T47D (cell line): ENCODE measurements around the gene KRT222.

Source experiments
- DNase-seq, 2 experiments: peaks; one replicate each; pipeline versions ENCODE4 v3.0.0 to v3.0.0-alpha.2; 2011 to 2012; ENCODE audit warnings: low read depth in 1 of 2, low spot score in 1 of 2
- JUND ChIP-seq: IDR thresholded peaks from 2 replicates; pipeline ENCODE4 v1.6.1; 2012; ENCODE audit warnings: low read depth
- in situ Hi-C: cut with HindIII; loops from 2 replicates; pipeline ENCODE4 v1.10.0; 2016; ENCODE audit warnings: low sequenced_read_pairs, low pct_unique_long_range_greater_than_20kb

Gene KRT222

GRCh38 chr17:40618754-40619625 lies 46.0 kb downstream of the KRT222 start:
- in situ Hi-C loops = no loop called here
- DNase-seq = peak; percentile 37 to 99
- TF ChIP-seq JUND = peak; percentile 99

GRCh38 chr17:40617678-40618240 lies 47.2 kb downstream of the KRT222 start:
- DNase-seq = peak in 1 of 2 experiments; percentile 97
- peak; percentile 84 for TF ChIP-seq JUND
- in situ Hi-C loops = no loop called here

GRCh38 chr17:40616592-40616991 lies 48.4 kb downstream of the KRT222 start:
- in situ Hi-C loops = no loop called here

GRCh38 chr17:40615841-40616476 lies 49.0 kb downstream of the KRT222 start:
- in situ Hi-C loops = no loop called here

More at GRCh38 chr17:40616592-40616991, 48.4 kb downstream of the KRT222 start:
- DNase-seq = no peak
- TF ChIP-seq JUND = no peak

GRCh38 chr17:40615068-40615840 lies 49.7 kb downstream of the KRT222 start:
- in situ Hi-C loops = no loop called here
- TF ChIP-seq JUND = no peak
- DNase-seq = peak; percentile 72 to 95

More at GRCh38 chr17:40615841-40616476, 49.0 kb downstream of the KRT222 start:
- TF ChIP-seq JUND = no peak
- DNase-seq = no peak

GRCh38 chr17:40614431-40615067 lies 50.4 kb downstream of the KRT222 start:
- DNase-seq = no peak
- TF ChIP-seq JUND = no peak
- in situ Hi-C loops = no loop called here

- in situ Hi-C loops = no loop called here
- no peak for TF ChIP-seq JUND
- DNase-seq = peak in 1 of 2 experiments; percentile 51
Observed at GRCh38 chr17:40613467-40614154, 51.4 kb downstream of the KRT222 start.

- in situ Hi-C loops = no loop called here
- no peak for TF ChIP-seq JUND
- DNase-seq = no peak
Observed at GRCh38 chr17:40612599-40613244, 52.3 kb downstream of the KRT222 start.

- no peak for DNase-seq
- in situ Hi-C loops = no loop called here
- no peak for TF ChIP-seq JUND
Observed at GRCh38 chr17:40611840-40612474, 53.0 kb downstream of the KRT222 start.

- no peak for TF ChIP-seq JUND
- DNase-seq = no peak
- in situ Hi-C loops = no loop called here
Observed at GRCh38 chr17:40610359-40610758, 54.6 kb downstream of the KRT222 start.

GRCh38 chr17:40608061-40608581 lies 56.9 kb downstream of the KRT222 start:
- TF ChIP-seq JUND = no peak

More at GRCh38 chr17:40608061-40608581, 56.9 kb downstream of the KRT222 start:
- DNase-seq = no peak
- in situ Hi-C loops = no loop called here
